ENCODE results near the gene DDX46. TPM values are rescaled to one million over a fixed set of nuclear protein-coding genes. Genes with fewer than 3 reads are reported as not detected.
"Not testable (repeated sequence)": the region's sequence is repeated elsewhere in the genome, so short reads cannot be mapped to it uniquely, and the experiment has no call there.

The DDX46 gene
- polyA plus RNA-seq, 1 donor from 2014 or later, result 46.8 TPM

DNA sequence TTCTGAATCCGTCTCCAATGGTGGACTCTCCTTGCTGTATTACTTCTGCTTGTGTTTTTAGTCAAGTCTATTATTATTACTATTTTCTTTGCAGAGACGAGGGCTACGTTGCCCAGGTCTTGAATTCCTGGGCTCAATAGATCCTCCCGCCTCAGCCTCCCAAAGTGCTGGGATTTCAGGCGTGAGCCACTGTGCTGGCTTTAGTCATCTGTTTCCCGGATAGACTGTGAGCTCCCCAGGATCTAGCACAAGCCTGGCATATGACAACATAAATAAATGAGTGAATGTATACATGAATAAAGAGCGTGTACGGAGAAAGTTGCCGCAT is 439 bp upstream of the DDX46 start:
- Histone ChIP-seq H3K79me2 (replicated peaks; ENCODE audit: insufficient read depth, low read length) (peaks cover 39% of the 10 kb centered on the region), H2AFZ (ENCODE audit: low read depth, low read length) (peak overlapping the region; percentile 77), H3F3A (ENCODE audit: insufficient read depth, low read length, poor library complexity, severe bottlenecking) (no peaks in the 10 kb centered on the region), H3K27me3 (ENCODE audit: insufficient read depth, low read depth, low read length) (no peaks in the 10 kb centered on the region), H3K36me3 (ENCODE audit: insufficient read depth, low read length) (no peaks in the 10 kb centered on the region), H3K27ac (ENCODE audit: low read length) (peak overlapping the region; percentile 46), H3K4me2 (ENCODE audit: low read length) (peak overlapping the region; percentile 21), H3K9me3 (ENCODE audit: low read length) (no peaks in the 10 kb centered on the region), H3K9ac (ENCODE audit: low read length) (peak overlapping the region; percentile 87), H3K4me3 (ENCODE audit: low read length) (peak overlapping the region; percentile 97), H3K9me2 (ENCODE audit: insufficient read depth, low read length) (no peaks in the 10 kb centered on the region), H4K20me1 (ENCODE audit: insufficient read depth) (no peaks in the 10 kb centered on the region)
- TF ChIP-seq RAD21 (conservative IDR thresholded peaks at IDR 0.05) (no peak), EZH2 (IDR thresholded peaks at IDR 0.05; ENCODE audit: borderline replicate concordance, insufficient read depth, low read length, poor library complexity, severe bottlenecking) (no peak), POLR2AphosphoS5 (IDR thresholded peaks at IDR 0.05) (no peak), MXI1 (conservative IDR thresholded peaks at IDR 0.05; ENCODE audit: poor library complexity, severe bottlenecking) (no peak), TAF1 (IDR thresholded peaks at IDR 0.05; ENCODE audit: low read depth) (no peak), EP300 (conservative IDR thresholded peaks at IDR 0.05; ENCODE audit: poor library complexity, severe bottlenecking) (no peak), SMC3 (conservative IDR thresholded peaks at IDR 0.05; ENCODE audit: poor library complexity) (no peak)
- TF ChIP-seq, protein P1, sequence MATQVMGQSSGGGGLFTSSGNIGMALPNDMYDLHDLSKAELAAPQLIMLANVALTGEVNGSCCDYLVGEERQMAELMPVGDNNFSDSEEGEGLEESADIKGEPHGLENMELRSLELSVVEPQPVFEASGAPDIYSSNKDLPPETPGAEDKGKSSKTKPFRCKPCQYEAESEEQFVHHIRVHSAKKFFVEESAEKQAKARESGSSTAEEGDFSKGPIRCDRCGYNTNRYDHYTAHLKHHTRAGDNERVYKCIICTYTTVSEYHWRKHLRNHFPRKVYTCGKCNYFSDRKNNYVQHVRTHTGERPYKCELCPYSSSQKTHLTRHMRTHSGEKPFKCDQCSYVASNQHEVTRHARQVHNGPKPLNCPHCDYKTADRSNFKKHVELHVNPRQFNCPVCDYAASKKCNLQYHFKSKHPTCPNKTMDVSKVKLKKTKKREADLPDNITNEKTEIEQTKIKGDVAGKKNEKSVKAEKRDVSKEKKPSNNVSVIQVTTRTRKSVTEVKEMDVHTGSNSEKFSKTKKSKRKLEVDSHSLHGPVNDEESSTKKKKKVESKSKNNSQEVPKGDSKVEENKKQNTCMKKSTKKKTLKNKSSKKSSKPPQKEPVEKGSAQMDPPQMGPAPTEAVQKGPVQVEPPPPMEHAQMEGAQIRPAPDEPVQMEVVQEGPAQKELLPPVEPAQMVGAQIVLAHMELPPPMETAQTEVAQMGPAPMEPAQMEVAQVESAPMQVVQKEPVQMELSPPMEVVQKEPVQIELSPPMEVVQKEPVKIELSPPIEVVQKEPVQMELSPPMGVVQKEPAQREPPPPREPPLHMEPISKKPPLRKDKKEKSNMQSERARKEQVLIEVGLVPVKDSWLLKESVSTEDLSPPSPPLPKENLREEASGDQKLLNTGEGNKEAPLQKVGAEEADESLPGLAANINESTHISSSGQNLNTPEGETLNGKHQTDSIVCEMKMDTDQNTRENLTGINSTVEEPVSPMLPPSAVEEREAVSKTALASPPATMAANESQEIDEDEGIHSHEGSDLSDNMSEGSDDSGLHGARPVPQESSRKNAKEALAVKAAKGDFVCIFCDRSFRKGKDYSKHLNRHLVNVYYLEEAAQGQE (IDR thresholded peaks at IDR 0.05; ENCODE audit: borderline replicate concordance), result no peak
- TF ChIP-seq, protein P2, sequence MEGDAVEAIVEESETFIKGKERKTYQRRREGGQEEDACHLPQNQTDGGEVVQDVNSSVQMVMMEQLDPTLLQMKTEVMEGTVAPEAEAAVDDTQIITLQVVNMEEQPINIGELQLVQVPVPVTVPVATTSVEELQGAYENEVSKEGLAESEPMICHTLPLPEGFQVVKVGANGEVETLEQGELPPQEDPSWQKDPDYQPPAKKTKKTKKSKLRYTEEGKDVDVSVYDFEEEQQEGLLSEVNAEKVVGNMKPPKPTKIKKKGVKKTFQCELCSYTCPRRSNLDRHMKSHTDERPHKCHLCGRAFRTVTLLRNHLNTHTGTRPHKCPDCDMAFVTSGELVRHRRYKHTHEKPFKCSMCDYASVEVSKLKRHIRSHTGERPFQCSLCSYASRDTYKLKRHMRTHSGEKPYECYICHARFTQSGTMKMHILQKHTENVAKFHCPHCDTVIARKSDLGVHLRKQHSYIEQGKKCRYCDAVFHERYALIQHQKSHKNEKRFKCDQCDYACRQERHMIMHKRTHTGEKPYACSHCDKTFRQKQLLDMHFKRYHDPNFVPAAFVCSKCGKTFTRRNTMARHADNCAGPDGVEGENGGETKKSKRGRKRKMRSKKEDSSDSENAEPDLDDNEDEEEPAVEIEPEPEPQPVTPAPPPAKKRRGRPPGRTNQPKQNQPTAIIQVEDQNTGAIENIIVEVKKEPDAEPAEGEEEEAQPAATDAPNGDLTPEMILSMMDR (IDR thresholded peaks at IDR 0.05; ENCODE audit: poor library complexity, severe bottlenecking), result no peak

DNA sequence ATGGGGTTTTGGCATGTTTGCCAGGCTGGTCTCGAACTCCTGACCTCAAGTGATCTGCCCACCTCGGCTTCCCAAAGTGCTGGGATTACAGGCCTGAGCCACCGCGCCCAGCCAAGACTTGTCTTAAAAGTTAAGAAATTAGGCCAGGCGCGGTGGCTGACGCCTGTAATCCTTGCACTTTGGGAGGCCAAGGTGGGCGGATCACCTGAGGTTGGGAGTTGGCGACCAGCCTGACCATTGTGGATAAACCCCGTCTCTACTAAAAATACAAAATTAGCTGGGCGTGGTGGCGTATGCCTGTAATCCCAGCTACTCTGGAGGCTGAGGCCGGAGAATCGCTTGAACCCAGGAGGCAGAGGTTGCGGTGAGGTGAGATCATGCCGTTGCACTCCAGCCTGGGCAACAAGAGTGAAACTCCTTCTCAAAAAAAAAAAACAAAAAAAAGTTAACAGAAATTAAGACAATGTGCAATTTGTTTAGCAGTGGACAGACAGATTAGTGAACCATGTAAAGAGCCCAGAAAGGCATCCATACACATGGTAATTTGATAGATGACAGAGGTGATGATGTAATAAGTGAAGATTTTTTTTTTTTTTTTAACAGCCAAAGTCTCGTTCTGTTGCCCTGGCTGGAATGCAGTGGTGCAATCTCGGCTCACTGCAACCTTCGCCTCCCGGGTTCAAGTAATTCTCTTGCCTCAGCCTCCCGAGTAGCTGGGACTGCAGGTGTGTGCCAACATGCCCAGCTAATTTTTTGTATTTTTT is 9.1 kb downstream of the DDX46 start:
- H3K27me3 ChIP-seq (ENCODE audit: insufficient read depth, low read depth, low read length); H3K4me2 ChIP-seq (ENCODE audit: low read length); H4K20me1 ChIP-seq (ENCODE audit: insufficient read depth); H3F3A ChIP-seq (ENCODE audit: insufficient read depth, low read length, poor library complexity, severe bottlenecking); H3K36me3 ChIP-seq (ENCODE audit: insufficient read depth, low read length); H3K9ac ChIP-seq (ENCODE audit: low read length); H2AFZ ChIP-seq (ENCODE audit: low read depth, low read length); H3K4me3 ChIP-seq (ENCODE audit: low read length); H3K79me2 ChIP-seq (replicated peaks; ENCODE audit: insufficient read depth, low read length); H3K9me3 ChIP-seq (ENCODE audit: low read length); H3K9me2 ChIP-seq (ENCODE audit: insufficient read depth, low read length); H3K27ac ChIP-seq (ENCODE audit: low read length): not testable (repeated sequence)
